ENCODE measurements around the gene DOK6. TPM values are rescaled to one million over a fixed set of nuclear protein-coding genes. Genes with fewer than 3 reads are reported as not detected.

The DOK6 gene
- total RNA-seq, 1 donor from 2014 or later: not detected

- no peak for TF ChIP-seq CTCF (IDR thresholded peaks at IDR 0.05)
- no peaks in the 10 kb centered on the region for H3K27me3 ChIP-seq
- no peak for DNase-seq (ENCODE audit: low spot score in 2 of 2)
- H3K27ac ChIP-seq: no peak overlapping the region
- intact Hi-C loops (cut with DNase I): no loop called here
- H3K36me3 ChIP-seq: no peaks in the 10 kb centered on the region
- no peak overlapping the region for H3K4me3 ChIP-seq
- no peaks in the 10 kb centered on the region for H3K9me3 ChIP-seq
- no peaks in the 10 kb centered on the region for H3K4me1 ChIP-seq
These were observed 337.2 kb downstream of the DOK6 start for GRCh38 chr18:69737851-69738250.

GRCh38 chr18:69747388-69747787 lies 346.7 kb downstream of the DOK6 start:
- H3K4me1 ChIP-seq: no peaks in the 10 kb centered on the region
- no peak overlapping the region for H3K27ac ChIP-seq
- no peaks in the 10 kb centered on the region for H3K9me3 ChIP-seq
- no peaks in the 10 kb centered on the region for H3K27me3 ChIP-seq
- intact Hi-C loops (cut with DNase I): no loop called here
- H3K36me3 ChIP-seq: no peaks in the 10 kb centered on the region
- DNase-seq (ENCODE audit: low spot score in 2 of 2): no peak
- H3K4me3 ChIP-seq: no peak overlapping the region
- TF ChIP-seq CTCF (IDR thresholded peaks at IDR 0.05): no peak

- TF ChIP-seq CTCF (IDR thresholded peaks at IDR 0.05): no peak
- DNase-seq (ENCODE audit: low spot score in 2 of 2): no peak
- intact Hi-C loops (cut with DNase I): no loop called here
- no peak overlapping the region for H3K27ac ChIP-seq
- H3K9me3 ChIP-seq: no peaks in the 10 kb centered on the region
- H3K4me3 ChIP-seq: no peak overlapping the region
- no peaks in the 10 kb centered on the region for H3K36me3 ChIP-seq
- no peaks in the 10 kb centered on the region for H3K27me3 ChIP-seq
- H3K4me1 ChIP-seq: no peaks in the 10 kb centered on the region
These were observed 352.2 kb downstream of the DOK6 start for GRCh38 chr18:69752737-69753380.

- Histone ChIP-seq H3K27me3 (no peaks in the 10 kb centered on the region), H3K4me1 (no peaks in the 10 kb centered on the region), H3K27ac (no peak overlapping the region), H3K4me3 (no peak overlapping the region), H3K9me3 (no peaks in the 10 kb centered on the region), H3K36me3 (no peaks in the 10 kb centered on the region)
- intact Hi-C loops (cut with DNase I): no loop called here
- no peak for DNase-seq (ENCODE audit: low spot score in 2 of 2)
- no peak for TF ChIP-seq CTCF (IDR thresholded peaks at IDR 0.05)
These were observed 353.4 kb downstream of the DOK6 start for GRCh38 chr18:69754108-69754507.

GRCh38 chr18:69755041-69755440 lies 354.4 kb downstream of the DOK6 start:
- Histone ChIP-seq H3K4me3 (no peak overlapping the region), H3K27me3 (no peaks in the 10 kb centered on the region), H3K9me3 (no peaks in the 10 kb centered on the region), H3K27ac (no peak overlapping the region), H3K4me1 (no peaks in the 10 kb centered on the region), H3K36me3 (no peaks in the 10 kb centered on the region)
- DNase-seq (ENCODE audit: low spot score in 2 of 2): no peak
- no peak for TF ChIP-seq CTCF (IDR thresholded peaks at IDR 0.05)
- intact Hi-C loops (cut with DNase I): no loop called here
